ENCODE results near the gene PDS5B.
"Not testable (repeated sequence)": the region's sequence is repeated elsewhere in the genome, so short reads cannot be mapped to it uniquely, and the experiment has no call there.

The PDS5B gene

GRCh38 chr13:32729097-32729496 is 142.8 kb downstream of the PDS5B start:
- DNase-seq = not testable (repeated sequence)

- DNase-seq = no peak
These were observed 144.8 kb downstream of the PDS5B start for GRCh38 chr13:32731074-32731473.

- no peak for DNase-seq
These were observed 145.3 kb downstream of the PDS5B start for GRCh38 chr13:32731576-32731975.

GRCh38 chr13:32733690-32734089 is 147.4 kb downstream of the PDS5B start:
- no peak for DNase-seq

- DNase-seq = no peak
These were observed 148.3 kb downstream of the PDS5B start for GRCh38 chr13:32734511-32734910.

GRCh38 chr13:32735859-32736258 is 149.6 kb downstream of the PDS5B start:
- no peak for DNase-seq

GRCh38 chr13:32736648-32737047 is 150.4 kb downstream of the PDS5B start:
- DNase-seq = no peak

- no peak for DNase-seq
These were observed 150.9 kb downstream of the PDS5B start for GRCh38 chr13:32737111-32737571.

GRCh38 chr13:32737679-32738078 is 151.4 kb downstream of the PDS5B start:
- no peak for DNase-seq

GRCh38 chr13:32745509-32745908 is 159.3 kb downstream of the PDS5B start:
- DNase-seq = no peak

- no peak for DNase-seq
These were observed 160.2 kb downstream of the PDS5B start for GRCh38 chr13:32746474-32746873.

GRCh38 chr13:32748305-32748704 is 162.1 kb downstream of the PDS5B start:
- DNase-seq = no peak

GRCh38 chr13:32751340-32751739 is 165.1 kb downstream of the PDS5B start:
- DNase-seq = no peak

- DNase-seq = no peak
These were observed 166.1 kb downstream of the PDS5B start for GRCh38 chr13:32752311-32752710.

GRCh38 chr13:32752997-32753606 is 166.8 kb downstream of the PDS5B start:
- no peak for DNase-seq

GRCh38 chr13:32754179-32754578 is 167.9 kb downstream of the PDS5B start:
- no peak for DNase-seq

- no peak for DNase-seq
These were observed 172.9 kb downstream of the PDS5B start for GRCh38 chr13:32759152-32759551.

- DNase-seq = no peak
These were observed 175.2 kb downstream of the PDS5B start for GRCh38 chr13:32761472-32761871.

- DNase-seq = no peak
These were observed 192.9 kb downstream of the PDS5B start for GRCh38 chr13:32779119-32779518.

- no peak for DNase-seq
These were observed 195.7 kb downstream of the PDS5B start for GRCh38 chr13:32781906-32782305.

- DNase-seq = no peak
These were observed 196.8 kb downstream of the PDS5B start for GRCh38 chr13:32783067-32783466.

- DNase-seq = no peak
These were observed 204.5 kb downstream of the PDS5B start for GRCh38 chr13:32790731-32791130.

- DNase-seq = no peak
These were observed 205.4 kb downstream of the PDS5B start for GRCh38 chr13:32791545-32792172.

GRCh38 chr13:32796754-32797153 is 210.5 kb downstream of the PDS5B start:
- DNase-seq = no peak

- no peak for DNase-seq
These were observed 215.9 kb downstream of the PDS5B start for GRCh38 chr13:32802159-32802558.

Measured in effector CD4-positive, alpha-beta T cell (primary cell).